Measurements from ENCODE around the gene SEC24B.
"Not testable (repeated sequence)": the region's sequence is repeated elsewhere in the genome, so short reads cannot be mapped to it uniquely, and the experiment has no call there.

Gene SEC24B

DNA sequence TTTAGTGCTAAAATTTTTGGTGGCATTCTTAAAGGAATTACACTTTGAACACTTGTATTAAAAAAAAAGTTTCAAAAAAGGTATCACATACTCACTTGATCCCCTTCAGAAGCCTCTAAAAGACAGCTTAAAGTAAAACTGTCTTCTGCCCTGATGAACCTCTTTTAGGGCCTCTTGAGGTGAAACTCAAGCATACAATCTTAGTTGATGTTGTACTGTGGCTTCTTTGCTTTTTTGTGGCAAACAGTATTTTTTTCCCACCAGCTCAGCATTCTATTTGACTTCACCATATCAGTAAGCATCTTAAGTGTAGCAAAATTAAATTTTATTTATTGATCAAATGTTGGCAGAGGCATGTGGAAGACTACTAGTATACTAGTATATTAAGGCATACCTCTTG is 13.7 kb downstream of the SEC24B start:
- TF ChIP-seq CSDC2 (CRISPR knock-in tag; IDR thresholded peaks at IDR 0.05) (no peak), ZNF70 (CRISPR knock-in tag; IDR thresholded peaks at IDR 0.05) (no peak), ZNF8 (CRISPR knock-in tag; IDR thresholded peaks at IDR 0.05) (no peak), CREB5 (CRISPR knock-in tag; IDR thresholded peaks at IDR 0.05; ENCODE audit: low read depth) (no peak), SNAI2 (CRISPR knock-in tag; IDR thresholded peaks at IDR 0.05) (no peak), ESRRG (CRISPR knock-in tag; IDR thresholded peaks at IDR 0.05) (no peak), ZC3H10 (CRISPR knock-in tag; IDR thresholded peaks at IDR 0.05) (no peak), GLIS3 (CRISPR knock-in tag; IDR thresholded peaks at IDR 0.05) (no peak), ARNTL (CRISPR knock-in tag; IDR thresholded peaks at IDR 0.05; ENCODE audit: borderline replicate concordance, low read depth) (no peak), BACH2 (CRISPR knock-in tag; IDR thresholded peaks at IDR 0.05; ENCODE audit: borderline replicate concordance) (no peak), TOX (CRISPR knock-in tag; IDR thresholded peaks at IDR 0.05; ENCODE audit: borderline replicate concordance) (no peak), PATZ1 (CRISPR knock-in tag; IDR thresholded peaks at IDR 0.05; ENCODE audit: borderline replicate concordance) (no peak)
- ATAC-seq: no peak

- ATAC-seq: no peak
- TF ChIP-seq CSRNP3 (CRISPR knock-in tag; IDR thresholded peaks at IDR 0.05) (no peak), CSDC2 (CRISPR knock-in tag; IDR thresholded peaks at IDR 0.05) (no peak), OSR1 (CRISPR knock-in tag; IDR thresholded peaks at IDR 0.05) (no peak), ESRRG (CRISPR knock-in tag; IDR thresholded peaks at IDR 0.05) (no peak), ARNTL (CRISPR knock-in tag; IDR thresholded peaks at IDR 0.05; ENCODE audit: borderline replicate concordance, low read depth) (no peak), ZFP3 (CRISPR knock-in tag; IDR thresholded peaks at IDR 0.05) (no peak), TOX (CRISPR knock-in tag; IDR thresholded peaks at IDR 0.05; ENCODE audit: borderline replicate concordance) (no peak), BACH2 (CRISPR knock-in tag; IDR thresholded peaks at IDR 0.05; ENCODE audit: borderline replicate concordance) (no peak), ISL1 (CRISPR knock-in tag; IDR thresholded peaks at IDR 0.05) (no peak), ZNF70 (CRISPR knock-in tag; IDR thresholded peaks at IDR 0.05) (no peak), GLIS3 (CRISPR knock-in tag; IDR thresholded peaks at IDR 0.05) (no peak), SNAI2 (CRISPR knock-in tag; IDR thresholded peaks at IDR 0.05) (no peak)
- TF ChIP-seq, protein P1, sequence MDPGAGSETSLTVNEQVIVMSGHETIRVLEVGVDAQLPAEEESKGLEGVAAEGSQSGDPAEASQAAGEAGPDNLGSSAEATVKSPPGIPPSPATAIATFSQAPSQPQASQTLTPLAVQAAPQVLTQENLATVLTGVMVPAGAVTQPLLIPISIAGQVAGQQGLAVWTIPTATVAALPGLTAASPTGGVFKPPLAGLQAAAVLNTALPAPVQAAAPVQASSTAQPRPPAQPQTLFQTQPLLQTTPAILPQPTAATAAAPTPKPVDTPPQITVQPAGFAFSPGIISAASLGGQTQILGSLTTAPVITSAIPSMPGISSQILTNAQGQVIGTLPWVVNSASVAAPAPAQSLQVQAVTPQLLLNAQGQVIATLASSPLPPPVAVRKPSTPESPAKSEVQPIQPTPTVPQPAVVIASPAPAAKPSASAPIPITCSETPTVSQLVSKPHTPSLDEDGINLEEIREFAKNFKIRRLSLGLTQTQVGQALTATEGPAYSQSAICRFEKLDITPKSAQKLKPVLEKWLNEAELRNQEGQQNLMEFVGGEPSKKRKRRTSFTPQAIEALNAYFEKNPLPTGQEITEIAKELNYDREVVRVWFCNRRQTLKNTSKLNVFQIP (CRISPR knock-in tag; IDR thresholded peaks at IDR 0.05; ENCODE audit: borderline replicate concordance, low read depth): no peak
Measured at GRCh38 chr4:109451544-109452273, 18.1 kb downstream of the SEC24B start.

GRCh38 chr4:109453110-109453509 is 19.5 kb downstream of the SEC24B start:
- not testable (repeated sequence) for ATAC-seq

GRCh38 chr4:109462297-109462696 is 28.7 kb downstream of the SEC24B start:
- TF ChIP-seq OSR1 (CRISPR knock-in tag; IDR thresholded peaks at IDR 0.05) (no peak), ZNF8 (CRISPR knock-in tag; IDR thresholded peaks at IDR 0.05) (no peak), ISL1 (CRISPR knock-in tag; IDR thresholded peaks at IDR 0.05) (no peak), TCF4 (CRISPR knock-in tag; IDR thresholded peaks at IDR 0.05; ENCODE audit: borderline replicate concordance) (no peak), ZFP30 (CRISPR knock-in tag; IDR thresholded peaks at IDR 0.05) (no peak), ZNF70 (CRISPR knock-in tag; IDR thresholded peaks at IDR 0.05) (no peak), ESRRG (CRISPR knock-in tag; IDR thresholded peaks at IDR 0.05) (no peak), TSHZ2 (CRISPR knock-in tag; IDR thresholded peaks at IDR 0.05) (no peak)
- no peak for ATAC-seq
